Nephron (organoid): ENCODE results near the gene KLF4.

ENCODE experiments used
- H3K27ac Mint-ChIP-seq, 3 experiments: 2 replicates each; pipeline ENCODE4 v1.8.0; 2020; ENCODE audit warnings: mixed read lengths in 3 of 3, mild to moderate bottlenecking in 2 of 3, moderate library complexity in 1 of 3
- H3K27me3 Mint-ChIP-seq: 2 replicates; pipeline ENCODE4 v1.8.0; 2021; ENCODE audit warnings: low read depth, mild to moderate bottlenecking, moderate library complexity, mixed read lengths
- H3K36me3 Mint-ChIP-seq: 2 replicates; pipeline ENCODE4 v1.8.0; 2020; ENCODE audit warnings: low read depth, mixed read lengths
- H3K4me1 Mint-ChIP-seq: 2 replicates; pipeline ENCODE4 v1.8.0; 2020; ENCODE audit warnings: mixed read lengths
- H3K4me3 Mint-ChIP-seq, 3 experiments: 2 replicates each; pipeline ENCODE4 v1.8.0; 2020; ENCODE audit warnings: mild to moderate bottlenecking in 3 of 3, mixed read lengths in 3 of 3, moderate library complexity in 2 of 3
- H3K9me3 Mint-ChIP-seq: 2 replicates; pipeline ENCODE4 v1.8.0; 2020; ENCODE audit warnings: mixed read lengths
- TF ChIP-seq, protein P1 (sequence below), 3 experiments: fragments of 200-600 bp; sonication (generic); IDR thresholded peaks; one replicate each; pipeline ENCODE4 v1.5.0; 2021; ENCODE audit warnings: antibody characterized with exemption in 3 of 3; ENCODE audit not compliant: unreplicated experiment in 3 of 3

The KLF4 gene

DNA sequence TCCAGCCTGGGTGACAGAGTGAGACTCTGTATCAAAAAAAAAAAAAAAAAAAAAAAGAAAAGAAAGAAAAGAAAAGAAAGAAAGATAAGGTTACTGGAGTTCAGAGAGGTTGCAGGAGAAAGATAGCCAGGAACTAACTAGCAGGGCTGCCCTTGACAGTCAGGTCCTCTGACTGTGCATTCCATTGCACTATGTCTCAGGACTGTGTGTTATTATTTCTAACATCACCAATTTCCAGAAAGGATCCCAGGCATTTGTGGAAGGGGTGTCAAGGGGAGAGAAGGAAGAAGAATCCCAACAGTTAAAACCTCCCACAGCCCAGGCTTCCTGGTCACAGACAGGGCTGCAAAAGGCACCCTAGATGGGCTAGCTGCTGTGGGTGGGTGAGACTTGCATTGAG is 25.1 kb downstream of the KLF4 start:
- peaks cover 70% of the 10 kb centered on the region for H3K27me3 Mint-ChIP-seq
- peaks cover 14% of the 10 kb centered on the region for H3K4me1 Mint-ChIP-seq
- TF ChIP-seq, protein P1, sequence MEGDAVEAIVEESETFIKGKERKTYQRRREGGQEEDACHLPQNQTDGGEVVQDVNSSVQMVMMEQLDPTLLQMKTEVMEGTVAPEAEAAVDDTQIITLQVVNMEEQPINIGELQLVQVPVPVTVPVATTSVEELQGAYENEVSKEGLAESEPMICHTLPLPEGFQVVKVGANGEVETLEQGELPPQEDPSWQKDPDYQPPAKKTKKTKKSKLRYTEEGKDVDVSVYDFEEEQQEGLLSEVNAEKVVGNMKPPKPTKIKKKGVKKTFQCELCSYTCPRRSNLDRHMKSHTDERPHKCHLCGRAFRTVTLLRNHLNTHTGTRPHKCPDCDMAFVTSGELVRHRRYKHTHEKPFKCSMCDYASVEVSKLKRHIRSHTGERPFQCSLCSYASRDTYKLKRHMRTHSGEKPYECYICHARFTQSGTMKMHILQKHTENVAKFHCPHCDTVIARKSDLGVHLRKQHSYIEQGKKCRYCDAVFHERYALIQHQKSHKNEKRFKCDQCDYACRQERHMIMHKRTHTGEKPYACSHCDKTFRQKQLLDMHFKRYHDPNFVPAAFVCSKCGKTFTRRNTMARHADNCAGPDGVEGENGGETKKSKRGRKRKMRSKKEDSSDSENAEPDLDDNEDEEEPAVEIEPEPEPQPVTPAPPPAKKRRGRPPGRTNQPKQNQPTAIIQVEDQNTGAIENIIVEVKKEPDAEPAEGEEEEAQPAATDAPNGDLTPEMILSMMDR (IDR thresholded peaks at IDR 0.05; ENCODE audit: unreplicated experiment in 3 of 3) = no peak
- H3K9me3 Mint-ChIP-seq = no peaks in the 10 kb centered on the region
- H3K27ac Mint-ChIP-seq = no peak overlapping the region
- H3K36me3 Mint-ChIP-seq = no peaks in the 10 kb centered on the region
- H3K4me3 Mint-ChIP-seq = peak overlapping the region; percentile 71 to 84 (median 83)

DNA sequence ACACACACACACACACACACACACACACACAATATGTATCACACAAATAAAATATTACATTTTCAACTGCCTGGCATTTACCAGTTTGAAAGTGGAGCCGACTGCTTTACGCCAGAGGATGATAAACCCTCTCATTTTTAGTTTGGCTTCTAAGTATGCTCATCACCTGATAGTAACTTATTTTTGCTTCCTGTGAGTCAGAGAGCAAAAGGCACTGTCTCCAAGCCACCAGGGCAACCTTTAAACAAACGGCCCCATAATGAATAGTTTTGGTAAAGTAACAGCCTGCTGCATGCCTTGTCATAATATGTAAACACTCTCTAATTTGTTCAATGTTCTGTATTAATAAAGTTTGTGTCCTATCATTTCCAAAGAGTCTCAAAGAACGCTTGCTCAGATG is 26.9 kb downstream of the KLF4 start:
- Mint-ChIP-seq H3K4me3 (no peak overlapping the region), H3K36me3 (no peaks in the 10 kb centered on the region), H3K27me3 (peaks cover 58% of the 10 kb centered on the region), H3K9me3 (no peaks in the 10 kb centered on the region), H3K27ac (no peak overlapping the region), H3K4me1 (peaks cover 14% of the 10 kb centered on the region)
- TF ChIP-seq, protein P1 (IDR thresholded peaks at IDR 0.05; ENCODE audit: unreplicated experiment in 3 of 3) = no peak

DNA sequence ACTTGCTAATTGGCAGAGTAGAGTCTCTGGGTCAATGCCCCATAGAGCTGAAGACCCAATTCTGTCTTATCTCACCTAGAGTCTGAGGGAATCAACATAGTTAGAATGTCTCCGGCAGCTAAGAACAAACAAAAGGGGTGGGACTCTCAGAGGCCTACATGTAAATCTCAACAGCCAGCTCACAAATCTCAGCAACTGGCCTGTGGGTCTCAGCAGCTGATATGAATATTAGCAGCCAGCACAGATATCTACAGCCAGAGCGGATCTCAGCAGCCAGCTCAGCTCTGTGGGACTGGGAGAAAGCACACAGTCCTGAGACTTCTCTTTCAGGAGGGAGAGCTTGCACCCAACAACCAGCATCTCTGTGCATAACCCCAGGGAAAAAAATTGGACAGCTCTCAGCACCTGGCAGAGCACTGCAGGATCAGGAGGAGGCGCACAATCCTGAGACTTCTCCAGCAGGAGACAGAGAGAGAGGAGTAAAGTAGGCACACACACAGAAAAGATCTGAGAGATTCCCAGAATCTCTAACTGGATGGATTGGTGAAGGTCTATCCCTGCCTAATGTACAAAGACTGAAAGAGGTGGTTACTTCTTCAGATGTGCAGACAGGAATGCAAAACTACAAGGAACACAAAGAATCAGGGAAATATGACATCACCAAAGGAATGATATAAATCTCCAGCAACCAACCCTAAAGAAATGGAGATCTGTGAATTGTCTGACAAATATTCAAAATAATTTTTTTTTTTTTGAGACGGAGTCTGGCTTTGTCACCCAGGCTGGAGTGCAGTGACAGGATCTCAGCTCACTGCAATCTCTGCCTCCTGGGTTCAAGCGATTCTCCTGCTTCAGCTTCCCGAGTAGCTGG is 29.2 kb downstream of the KLF4 start:
- Mint-ChIP-seq H3K9me3 (no peaks in the 10 kb centered on the region), H3K27me3 (peaks cover 48% of the 10 kb centered on the region), H3K36me3 (no peaks in the 10 kb centered on the region), H3K4me3 (no peak overlapping the region), H3K27ac (no peak overlapping the region), H3K4me1 (peaks cover 6% of the 10 kb centered on the region)
- TF ChIP-seq, protein P1 (IDR thresholded peaks at IDR 0.05; ENCODE audit: unreplicated experiment in 3 of 3) = no peak

DNA sequence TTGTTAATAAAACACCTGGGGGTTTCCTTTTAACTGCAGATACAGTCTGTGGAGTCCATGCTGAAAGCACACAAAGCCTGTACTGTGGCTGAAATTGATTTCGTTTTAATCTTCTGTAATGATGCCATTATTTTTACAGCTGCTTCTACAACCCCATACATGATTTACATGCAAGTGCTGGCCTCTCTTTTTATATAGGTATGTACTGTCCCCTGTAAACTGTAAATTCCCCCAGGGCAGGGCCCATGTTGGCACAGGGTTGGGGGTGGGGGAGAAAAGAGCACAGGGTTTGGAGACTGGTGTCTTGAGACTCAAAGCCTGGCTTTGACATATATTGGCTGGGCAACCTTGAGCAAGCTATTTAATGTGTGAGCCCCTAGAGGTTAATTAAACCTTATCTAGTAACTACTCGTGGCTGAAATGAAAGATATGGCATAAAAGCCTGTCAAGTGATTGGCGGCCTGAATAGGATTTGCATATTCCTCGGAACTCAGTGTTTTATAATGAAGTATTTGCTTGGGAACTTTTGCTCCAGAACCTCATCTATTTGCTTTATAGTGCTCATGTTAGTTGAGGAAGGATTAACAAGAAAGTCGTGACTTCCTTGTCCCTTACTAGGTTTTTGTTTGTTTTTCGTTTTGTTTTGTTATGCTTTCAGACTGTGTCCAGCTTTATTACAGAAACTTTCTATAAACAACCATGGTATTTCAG is 34.0 kb downstream of the KLF4 start:
- Mint-ChIP-seq H3K9me3 (no peaks in the 10 kb centered on the region), H3K36me3 (no peaks in the 10 kb centered on the region), H3K4me3 (no peak overlapping the region), H3K4me1 (no peaks in the 10 kb centered on the region), H3K27ac (no peak overlapping the region), H3K27me3 (peaks cover 13% of the 10 kb centered on the region)
- TF ChIP-seq, protein P1 (IDR thresholded peaks at IDR 0.05; ENCODE audit: unreplicated experiment in 3 of 3) = no peak

DNA sequence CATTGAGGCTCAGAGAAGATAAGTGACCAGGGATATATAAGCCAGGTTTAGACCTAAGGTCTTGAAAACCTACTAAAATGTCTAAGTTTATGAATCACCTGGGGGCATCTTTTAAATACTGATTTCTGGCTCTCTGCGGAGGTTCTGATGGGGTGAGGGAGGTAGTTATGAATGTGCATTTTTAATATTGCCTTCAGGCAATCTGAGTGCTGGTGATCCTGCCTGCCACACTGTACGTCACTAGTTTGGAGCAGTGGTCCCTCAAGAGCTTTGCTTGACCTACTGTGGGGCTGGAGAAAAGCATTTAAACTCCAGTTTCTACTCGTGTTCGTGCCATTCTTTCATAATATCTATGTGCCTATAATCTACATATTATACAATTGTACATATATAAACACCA is 36.1 kb downstream of the KLF4 start:
- Mint-ChIP-seq H3K27me3 (peaks cover 9% of the 10 kb centered on the region), H3K27ac (no peak overlapping the region), H3K4me3 (no peak overlapping the region), H3K9me3 (no peaks in the 10 kb centered on the region), H3K36me3 (no peaks in the 10 kb centered on the region), H3K4me1 (no peaks in the 10 kb centered on the region)
- TF ChIP-seq, protein P1 (IDR thresholded peaks at IDR 0.05; ENCODE audit: unreplicated experiment in 3 of 3) = no peak
